ENCODE results near the gene LOXHD1. TPM values are rescaled to one million over a fixed set of nuclear protein-coding genes. Genes with fewer than 3 reads are reported as not detected.

The LOXHD1 gene
- total RNA-seq, 1 experiment from 2014 or later = 25.5 TPM

DNA sequence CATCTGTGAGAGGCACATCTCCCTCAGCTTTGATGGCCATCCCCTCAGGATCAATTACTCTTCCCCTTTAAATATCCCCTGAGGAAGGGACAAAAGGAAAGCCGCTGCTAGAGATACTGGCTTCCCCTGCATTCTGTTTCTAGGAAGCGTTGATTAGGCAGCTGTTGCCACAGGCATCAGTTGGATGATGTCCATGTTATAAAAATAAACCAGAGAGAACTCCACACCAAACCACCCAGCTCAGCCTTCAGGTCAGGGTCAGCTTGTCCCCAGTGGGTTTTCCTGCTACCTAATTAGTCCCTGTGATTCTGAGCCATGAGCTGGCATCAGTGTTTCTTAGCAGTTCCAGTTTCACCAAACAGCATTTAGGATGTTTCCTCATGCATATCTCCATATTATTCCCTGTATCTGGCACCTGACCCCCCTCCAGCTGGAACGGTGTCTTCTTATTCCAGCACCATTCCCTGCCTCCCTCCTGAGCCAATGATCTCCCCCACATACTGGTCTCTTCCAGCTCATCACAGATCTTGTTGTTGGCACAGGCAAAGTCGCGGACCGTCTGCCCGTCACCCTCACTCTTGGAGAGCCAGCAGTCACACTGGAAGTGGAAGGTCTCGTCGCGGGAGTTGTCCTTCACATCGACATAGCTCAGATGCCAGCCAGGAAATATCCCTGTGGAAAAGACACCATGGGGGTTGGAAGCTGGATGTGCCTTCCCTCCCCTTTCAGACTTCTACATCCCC is 168.4 kb downstream of the LOXHD1 start:
- BruUV-seq (replicated peaks) = no TSS peak
- H3K27ac ChIP-seq (ENCODE audit: low read depth, low read length, poor library complexity, severe bottlenecking) = no peak overlapping the region
- ChIA-PET CTCF (no interaction called here), POLR2A (ENCODE audit: low non-redundant PET) (no interaction called here)
- no peaks in the 10 kb centered on the region for H3K9me3 ChIP-seq (ENCODE audit: low read depth, low read length, poor library complexity, severe bottlenecking)
- H3K4me3 ChIP-seq (ENCODE audit: low read depth, low read length, poor library complexity, severe bottlenecking) = no peak overlapping the region
- H3K4me1 ChIP-seq (ENCODE audit: insufficient read depth, low read length, poor library complexity, severe bottlenecking) = no peaks in the 10 kb centered on the region
- TF ChIP-seq EZH2 (IDR thresholded peaks at IDR 0.05; ENCODE audit: borderline replicate concordance, low read depth, low read length, poor library complexity, severe bottlenecking) = no peak
- intact Hi-C loops (cut with micrococcal nuclease; ENCODE audit: unreplicated experiment) = loop anchor here (10.0 kb wide), 1 partner anchor 156 kb away; no protein-coding TSS in a partner anchor
- H3K27me3 ChIP-seq (replicated peaks; ENCODE audit: insufficient read depth, low read depth, low read length, poor library complexity) = no peaks in the 10 kb centered on the region
- DNase-seq (ENCODE audit: low spot score) = no peak
- H3K36me3 ChIP-seq (ENCODE audit: insufficient read depth, low read length, poor library complexity, severe bottlenecking) = no peaks in the 10 kb centered on the region

DNA sequence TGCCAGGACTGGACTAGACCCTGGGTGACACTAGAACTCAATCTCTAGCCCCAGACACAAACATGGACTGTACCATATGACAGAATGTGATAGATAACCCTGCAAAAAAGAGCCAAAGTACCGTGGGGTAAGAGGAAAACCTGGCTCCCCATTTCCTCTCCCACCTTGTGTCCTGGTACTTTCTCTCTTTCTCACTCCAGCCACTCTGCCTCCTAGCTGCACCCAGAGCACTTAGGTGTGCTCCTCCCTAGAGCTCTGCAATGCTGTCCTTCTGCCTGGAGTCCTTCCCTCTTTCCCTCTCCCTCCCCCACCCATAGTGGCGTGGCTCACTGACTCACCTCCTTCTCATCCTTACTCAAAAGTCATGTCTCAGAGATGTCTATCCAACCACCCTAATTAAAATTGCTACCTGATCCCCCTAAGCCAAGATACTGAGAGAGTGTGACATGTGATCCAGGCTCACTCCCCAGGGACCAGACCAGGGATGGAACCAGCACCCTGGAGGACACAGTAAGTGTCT is 171.3 kb downstream of the LOXHD1 start:
- Histone ChIP-seq H3K27me3 (replicated peaks; ENCODE audit: insufficient read depth, low read depth, low read length, poor library complexity) (no peaks in the 10 kb centered on the region), H3K4me3 (ENCODE audit: low read depth, low read length, poor library complexity, severe bottlenecking) (no peak overlapping the region), H3K27ac (ENCODE audit: low read depth, low read length, poor library complexity, severe bottlenecking) (no peak overlapping the region), H3K4me1 (ENCODE audit: insufficient read depth, low read length, poor library complexity, severe bottlenecking) (peaks cover 3% of the 10 kb centered on the region), H3K36me3 (ENCODE audit: insufficient read depth, low read length, poor library complexity, severe bottlenecking) (no peaks in the 10 kb centered on the region), H3K9me3 (ENCODE audit: low read depth, low read length, poor library complexity, severe bottlenecking) (no peaks in the 10 kb centered on the region)
- DNase-seq (ENCODE audit: low spot score) = no peak
- intact Hi-C loops (cut with micrococcal nuclease; ENCODE audit: unreplicated experiment) = loop anchor here (10.0 kb wide), 1 partner anchor 159 kb away; no protein-coding TSS in a partner anchor
- ChIA-PET POLR2A (ENCODE audit: low non-redundant PET) (no interaction called here), CTCF (no interaction called here)
- BruUV-seq (replicated peaks) = no TSS peak
- TF ChIP-seq, protein P1, sequence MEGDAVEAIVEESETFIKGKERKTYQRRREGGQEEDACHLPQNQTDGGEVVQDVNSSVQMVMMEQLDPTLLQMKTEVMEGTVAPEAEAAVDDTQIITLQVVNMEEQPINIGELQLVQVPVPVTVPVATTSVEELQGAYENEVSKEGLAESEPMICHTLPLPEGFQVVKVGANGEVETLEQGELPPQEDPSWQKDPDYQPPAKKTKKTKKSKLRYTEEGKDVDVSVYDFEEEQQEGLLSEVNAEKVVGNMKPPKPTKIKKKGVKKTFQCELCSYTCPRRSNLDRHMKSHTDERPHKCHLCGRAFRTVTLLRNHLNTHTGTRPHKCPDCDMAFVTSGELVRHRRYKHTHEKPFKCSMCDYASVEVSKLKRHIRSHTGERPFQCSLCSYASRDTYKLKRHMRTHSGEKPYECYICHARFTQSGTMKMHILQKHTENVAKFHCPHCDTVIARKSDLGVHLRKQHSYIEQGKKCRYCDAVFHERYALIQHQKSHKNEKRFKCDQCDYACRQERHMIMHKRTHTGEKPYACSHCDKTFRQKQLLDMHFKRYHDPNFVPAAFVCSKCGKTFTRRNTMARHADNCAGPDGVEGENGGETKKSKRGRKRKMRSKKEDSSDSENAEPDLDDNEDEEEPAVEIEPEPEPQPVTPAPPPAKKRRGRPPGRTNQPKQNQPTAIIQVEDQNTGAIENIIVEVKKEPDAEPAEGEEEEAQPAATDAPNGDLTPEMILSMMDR (conservative IDR thresholded peaks at IDR 0.05; ENCODE audit: low read depth, low read length) = no peak
- TF ChIP-seq EZH2 (IDR thresholded peaks at IDR 0.05; ENCODE audit: borderline replicate concordance, low read depth, low read length, poor library complexity, severe bottlenecking) = no peak

DNA sequence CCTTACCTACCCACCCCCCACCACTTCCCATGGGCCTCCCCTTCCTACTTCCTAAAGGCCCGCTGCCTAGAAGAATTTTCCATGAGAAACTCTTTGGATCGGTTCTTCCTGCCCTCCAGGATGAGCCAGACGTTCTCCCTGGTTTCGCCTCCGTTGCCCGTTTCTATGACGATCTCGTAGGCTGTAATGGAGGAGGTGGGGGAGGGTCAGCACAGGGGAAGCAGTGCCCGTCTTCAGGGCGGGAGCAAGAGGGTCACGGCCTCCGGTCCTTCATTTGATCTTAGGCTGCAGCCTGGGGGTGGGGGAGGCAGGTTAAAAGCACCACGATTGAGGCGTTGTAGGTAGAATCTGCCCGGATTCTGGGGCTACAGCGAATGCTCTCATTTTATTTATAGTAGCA is 172.0 kb downstream of the LOXHD1 start:
- no peak for DNase-seq (ENCODE audit: low spot score)
- no peaks in the 10 kb centered on the region for H3K36me3 ChIP-seq (ENCODE audit: insufficient read depth, low read length, poor library complexity, severe bottlenecking)
- BruUV-seq (replicated peaks) = no TSS peak
- no peaks in the 10 kb centered on the region for H3K9me3 ChIP-seq (ENCODE audit: low read depth, low read length, poor library complexity, severe bottlenecking)
- intact Hi-C loops (cut with micrococcal nuclease; ENCODE audit: unreplicated experiment) = loop anchor here (5.0 to 10.0 kb wide), 2 partner anchors 160 to 338 kb away; no protein-coding TSS in a partner anchor
- ChIA-PET POLR2A (ENCODE audit: low non-redundant PET) (no interaction called here), CTCF (no interaction called here)
- TF ChIP-seq EZH2 (IDR thresholded peaks at IDR 0.05; ENCODE audit: borderline replicate concordance, low read depth, low read length, poor library complexity, severe bottlenecking) = no peak
- TF ChIP-seq, protein P1 (conservative IDR thresholded peaks at IDR 0.05; ENCODE audit: low read depth, low read length) = no peak
- H3K27me3 ChIP-seq (replicated peaks; ENCODE audit: insufficient read depth, low read depth, low read length, poor library complexity) = no peaks in the 10 kb centered on the region
- H3K4me3 ChIP-seq (ENCODE audit: low read depth, low read length, poor library complexity, severe bottlenecking) = no peak overlapping the region
- no peak overlapping the region for H3K27ac ChIP-seq (ENCODE audit: low read depth, low read length, poor library complexity, severe bottlenecking)
- peaks cover 10% of the 10 kb centered on the region for H3K4me1 ChIP-seq (ENCODE audit: insufficient read depth, low read length, poor library complexity, severe bottlenecking)
